GM20000 (cell line): ENCODE data around the gene PRDM16.

Experiments
- DNase-seq: peaks from one replicate; pipeline ENCODE4 v3.0.0; 2012; ENCODE audit warnings: low spot score
- CTCF ChIP-seq: IDR thresholded peaks from 2 replicates; pipeline ENCODE4 v1.5.1; 2012; ENCODE audit warnings: mild to moderate bottlenecking, control low read depth; ENCODE audit errors: extremely low read depth, missing control alignments

Gene PRDM16

GRCh38 chr1:3312310-3312897 lies 243.4 kb downstream of the PRDM16 start:
- no peak for TF ChIP-seq CTCF
- no peak for DNase-seq

- DNase-seq: no peak
- TF ChIP-seq CTCF: no peak
Measured at GRCh38 chr1:3312898-3313575, 244.0 kb downstream of the PRDM16 start.

GRCh38 chr1:3313576-3313950 lies 244.6 kb downstream of the PRDM16 start:
- no peak for DNase-seq
- TF ChIP-seq CTCF: no peak

GRCh38 chr1:3314491-3315381 lies 245.7 kb downstream of the PRDM16 start:
- no peak for TF ChIP-seq CTCF
- DNase-seq: no peak

GRCh38 chr1:3315399-3316339 lies 246.7 kb downstream of the PRDM16 start:
- no peak for TF ChIP-seq CTCF
- DNase-seq: no peak

GRCh38 chr1:3316340-3316943 lies 247.4 kb downstream of the PRDM16 start:
- no peak for TF ChIP-seq CTCF
- DNase-seq: no peak
